ENCODE measurements around the gene DDX28.

GRCh38 chr16:67987460-67988160, 35.4 kb downstream of the DDX28 start:
- no peak for TF ChIP-seq CTCF (IDR thresholded peaks at IDR 0.05; ENCODE audit: insufficient read depth, low read depth, low read length)
- TF ChIP-seq EZH2 (IDR thresholded peaks at IDR 0.05; ENCODE audit: insufficient read depth, low read length): no peak
